EH (cell line): ENCODE measurements around the gene TOR4A.

Experiments used
- DNase-seq: peaks from one replicate; pipeline ENCODE4 v3.0.0-alpha.2; 2015; ENCODE audit warnings: low read depth

The TOR4A gene

DNA sequence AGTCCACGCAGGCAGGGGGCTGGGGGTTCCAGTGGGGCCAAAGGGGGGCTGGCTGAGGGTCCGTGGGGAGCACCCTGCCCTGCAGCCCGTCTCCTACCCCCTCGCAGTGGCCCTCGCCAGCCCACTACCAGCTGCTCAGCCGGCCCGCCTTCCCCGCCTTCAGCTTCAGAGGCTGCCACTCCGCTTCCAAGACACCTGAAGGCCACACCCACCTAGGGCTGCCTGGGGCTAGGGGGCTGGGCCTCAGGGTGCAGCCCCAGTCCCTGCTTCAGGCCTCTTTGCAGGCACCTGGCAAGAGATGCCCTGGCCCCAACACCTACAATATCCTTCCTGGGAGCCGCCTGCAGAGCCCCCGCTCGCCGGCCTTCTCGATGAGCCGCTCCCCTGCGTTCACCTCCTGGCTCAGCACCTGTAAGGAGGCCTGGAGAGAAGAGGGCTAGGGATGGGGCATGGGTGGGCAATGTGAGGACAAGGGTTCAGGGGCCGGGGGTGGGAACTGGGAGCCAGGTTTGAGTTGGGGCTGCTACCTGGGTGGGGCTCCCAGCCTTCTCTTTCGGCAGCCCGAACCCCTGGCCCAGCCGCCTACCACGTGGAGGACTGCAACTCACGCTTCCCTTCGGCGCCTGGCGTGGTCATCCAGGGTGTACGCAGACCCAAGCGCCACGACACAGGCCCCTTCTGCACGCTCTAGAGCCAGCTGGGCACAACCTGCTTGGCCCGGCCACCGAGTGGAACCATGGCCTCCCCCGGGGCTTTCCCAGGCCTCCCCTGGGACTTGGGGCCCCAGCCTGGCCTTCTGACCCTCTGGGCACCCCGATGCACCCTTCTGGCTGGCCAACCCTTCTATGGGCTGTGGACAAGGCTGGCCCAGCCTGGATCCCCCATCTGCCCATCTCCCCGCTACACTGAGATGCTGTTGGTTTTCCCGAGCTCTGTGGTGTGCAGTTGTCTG lies 24.7 kb upstream of the TOR4A start:
- DNase-seq: no peak

- peak; percentile 21 for DNase-seq
Measured at GRCh38 chr9:137253717-137254623, 23.6 kb upstream of the TOR4A start.

- peak; percentile 88 for DNase-seq
Measured at GRCh38 chr9:137254624-137255447, 22.7 kb upstream of the TOR4A start, which contains the start of gene NELFB. TSS of gene NELFB (plus strand) at chr9:137255327.

GRCh38 chr9:137255448-137256114 lies 21.9 kb upstream of the TOR4A start:
- DNase-seq: peak; percentile 50

DNA sequence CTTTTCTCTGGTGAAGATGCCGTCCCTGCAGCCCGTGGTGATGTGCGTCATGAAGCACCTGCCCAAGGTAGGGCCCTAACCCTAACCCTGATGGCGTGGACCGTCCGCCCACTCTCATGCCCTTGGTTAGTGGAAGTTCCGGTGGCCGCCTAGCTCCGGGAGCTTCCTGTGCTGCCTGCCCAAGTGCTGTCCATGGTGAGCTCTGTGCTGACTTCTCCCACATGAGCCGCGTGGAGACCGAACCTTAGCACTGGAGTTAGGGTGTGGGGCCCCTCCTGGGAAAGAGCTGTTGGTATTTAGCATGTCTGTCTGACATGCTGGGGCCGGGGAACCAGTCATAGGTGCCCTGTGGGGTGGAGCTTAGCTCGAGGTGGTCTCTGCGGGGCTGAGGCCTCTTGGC lies 21.2 kb upstream of the TOR4A start:
- DNase-seq: no peak

GRCh38 chr9:137256856-137257255 lies 20.7 kb upstream of the TOR4A start:
- DNase-seq: no peak

DNA sequence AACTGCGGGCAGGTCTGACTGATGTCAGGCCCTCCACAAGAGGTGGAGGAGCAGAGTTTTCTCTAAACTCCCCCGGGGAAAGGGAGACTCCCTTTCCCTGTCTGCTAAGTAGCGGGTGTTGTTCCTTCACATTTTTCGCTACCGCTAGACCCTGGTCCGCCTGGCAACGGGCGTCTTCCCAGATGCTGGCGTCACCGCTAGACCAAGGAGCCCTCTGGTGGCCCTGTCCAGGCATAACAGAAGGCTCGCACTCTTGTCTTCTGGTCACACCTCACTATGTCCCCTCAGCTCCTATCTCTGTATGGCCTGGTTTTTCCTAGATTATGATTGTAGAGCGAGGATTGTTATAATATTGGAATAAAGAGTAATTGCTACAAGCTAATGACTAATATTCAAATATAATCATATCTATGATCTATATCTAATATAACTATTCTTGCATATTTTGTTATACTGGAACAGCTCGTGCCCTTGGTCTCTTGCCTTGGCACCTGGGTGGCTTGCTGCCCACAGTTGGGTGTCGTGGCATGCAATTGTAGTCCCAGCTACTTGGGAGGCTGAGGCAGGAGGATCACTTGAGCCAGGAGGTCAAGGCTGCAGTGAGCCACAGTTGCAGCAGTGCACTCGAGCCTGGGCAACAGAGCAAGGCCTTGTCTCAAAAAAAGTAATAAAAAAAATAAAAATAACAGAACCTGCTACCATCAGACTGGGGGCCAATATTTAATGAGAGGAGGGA lies 15.2 kb upstream of the TOR4A start:
- DNase-seq: peak; percentile 54

DNA sequence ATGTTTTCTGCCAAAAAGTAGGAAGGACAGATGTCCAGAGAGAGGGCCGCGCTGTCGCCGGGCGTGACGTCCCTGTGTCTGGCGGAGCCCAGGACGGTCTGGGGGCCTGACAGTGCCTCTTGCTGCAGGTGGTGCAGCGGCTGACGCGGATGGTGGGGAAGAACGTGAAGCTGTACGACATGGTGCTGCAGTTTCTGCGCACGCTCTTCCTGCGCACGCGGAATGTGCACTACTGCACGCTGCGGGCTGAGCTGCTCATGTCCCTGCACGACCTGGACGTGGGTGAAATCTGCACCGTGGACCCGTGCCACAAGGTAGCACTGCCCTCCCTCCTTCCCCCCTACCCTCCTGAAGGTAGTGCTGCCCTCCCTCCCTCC lies 14.6 kb upstream of the TOR4A start:
- DNase-seq: no peak

- DNase-seq: no peak
Measured at GRCh38 chr9:137263506-137263905, 14.0 kb upstream of the TOR4A start.

DNA sequence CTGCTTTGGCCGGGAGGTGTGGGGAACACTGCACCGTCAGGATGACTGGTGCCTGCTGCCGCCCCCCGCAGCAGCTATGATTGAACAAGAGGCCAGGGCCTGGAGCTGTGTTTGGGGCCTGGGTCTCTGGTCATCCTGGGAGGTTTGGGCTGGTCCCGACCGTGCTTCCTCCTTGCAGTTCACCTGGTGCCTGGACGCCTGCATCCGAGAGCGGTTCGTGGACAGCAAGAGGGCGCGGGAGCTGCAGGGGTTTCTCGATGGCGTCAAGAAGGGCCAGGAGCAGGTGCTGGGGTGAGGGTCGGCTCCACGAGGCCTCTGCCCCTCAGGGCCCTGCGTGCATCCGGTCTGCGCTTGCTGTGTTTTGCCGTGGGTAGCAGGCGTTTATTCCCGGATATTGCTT lies 13.5 kb upstream of the TOR4A start:
- no peak for DNase-seq

- DNase-seq: no peak
Measured at GRCh38 chr9:137265496-137266161, 11.9 kb upstream of the TOR4A start.

GRCh38 chr9:137266162-137266527 lies 11.4 kb upstream of the TOR4A start:
- DNase-seq: no peak

GRCh38 chr9:137266585-137267453 lies 10.7 kb upstream of the TOR4A start:
- no peak for DNase-seq

- no peak for DNase-seq
Measured at GRCh38 chr9:137267933-137268355, 9.6 kb upstream of the TOR4A start.

GRCh38 chr9:137268538-137269201 lies 8.9 kb upstream of the TOR4A start:
- DNase-seq: no peak

DNA sequence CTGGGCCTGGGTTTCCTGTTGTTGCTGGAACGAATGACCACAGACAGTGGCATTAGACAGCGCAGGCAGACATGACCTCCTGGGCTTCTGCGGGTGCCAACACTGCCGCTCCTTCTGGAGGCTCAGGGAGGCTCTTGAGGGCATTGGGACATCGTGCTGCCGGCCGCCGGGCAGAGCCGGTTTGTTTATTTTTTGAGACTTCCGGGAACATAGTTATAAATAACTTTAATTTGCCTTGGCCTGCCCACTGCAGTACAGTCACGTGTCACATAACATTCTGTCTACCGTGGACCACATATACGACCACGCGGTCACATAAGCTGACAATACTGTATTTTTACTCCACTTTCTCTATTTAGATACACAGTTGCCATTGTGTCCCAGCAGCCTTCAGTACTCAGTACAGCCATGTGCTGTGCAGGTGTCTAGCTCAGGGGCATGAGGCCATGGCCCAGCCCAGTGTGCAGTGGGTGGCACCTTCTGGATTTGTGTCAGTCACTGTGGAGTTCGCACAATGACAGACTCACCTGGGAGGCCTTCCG lies 8.2 kb upstream of the TOR4A start:
- DNase-seq: peak; percentile 89

GRCh38 chr9:137270929-137271695 lies 6.4 kb upstream of the TOR4A start:
- DNase-seq: no peak

DNA sequence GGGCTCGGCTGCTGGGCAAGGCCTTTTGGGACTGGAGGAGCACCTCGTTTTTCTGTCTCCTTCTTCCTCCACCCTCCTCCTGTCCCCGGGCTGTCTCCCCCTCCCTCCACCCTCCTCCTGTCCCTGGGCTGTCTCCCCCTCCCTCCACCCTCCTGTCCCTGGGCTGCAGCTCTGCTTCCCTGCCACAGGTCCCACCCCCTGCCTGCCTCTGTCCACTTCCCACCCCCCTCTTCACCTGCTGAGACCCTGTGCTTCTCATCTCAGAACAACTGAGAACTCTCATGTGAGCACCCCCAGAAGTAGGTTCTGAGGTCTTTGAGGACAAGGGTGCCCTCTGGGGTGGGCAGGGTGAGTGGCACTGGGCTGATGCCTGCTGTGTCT lies 5.8 kb upstream of the TOR4A start:
- DNase-seq: no peak
